ENCODE measurements around the gene ZFP36.

DNA sequence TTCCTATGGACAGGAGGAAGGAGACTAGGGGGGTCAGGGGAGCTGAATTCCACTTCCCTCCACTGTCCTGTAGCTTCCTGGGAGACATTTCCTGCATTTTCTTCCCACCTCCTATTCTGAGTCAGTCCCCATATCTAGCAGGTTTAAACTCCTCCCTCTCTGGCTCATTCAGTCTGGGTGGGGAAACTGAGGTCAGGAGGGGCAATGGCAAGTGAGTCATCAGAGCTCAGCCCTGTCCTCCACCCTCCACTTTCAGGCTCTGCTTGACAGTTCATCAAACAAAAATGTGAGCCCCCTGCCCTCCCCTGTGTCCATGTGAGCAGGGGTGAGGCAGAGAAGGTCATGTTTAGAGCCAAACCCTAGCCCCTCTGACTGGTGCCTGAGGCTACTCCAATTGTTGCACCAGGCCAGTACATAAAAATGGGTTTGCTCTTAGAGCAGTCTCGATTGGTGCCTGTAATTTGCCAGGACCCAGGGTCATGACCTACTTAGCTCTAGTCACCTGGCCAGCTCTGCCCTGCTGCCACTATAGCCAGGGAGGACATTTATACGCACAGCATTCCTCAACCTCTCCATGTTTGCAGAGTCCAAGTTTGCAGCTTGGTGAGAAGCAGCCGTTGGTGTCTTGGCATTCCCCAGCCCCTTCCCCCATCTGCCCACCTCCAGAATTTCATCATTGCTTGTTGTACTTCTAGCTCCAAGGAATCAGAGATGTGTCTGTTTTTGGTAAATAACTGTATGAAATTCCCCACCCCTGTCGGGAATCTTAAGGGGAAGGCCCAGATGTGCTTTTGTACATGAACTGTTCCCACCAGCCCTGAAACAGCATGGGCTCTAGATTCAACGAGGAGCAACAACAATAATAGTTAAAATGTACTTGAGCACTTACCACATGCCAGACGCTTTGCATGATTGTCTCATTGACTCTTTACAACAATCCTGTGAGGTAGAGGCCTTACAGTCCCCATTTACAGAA, 43.7 kb upstream of the ZFP36 start:
- TF ChIP-seq, protein P1, sequence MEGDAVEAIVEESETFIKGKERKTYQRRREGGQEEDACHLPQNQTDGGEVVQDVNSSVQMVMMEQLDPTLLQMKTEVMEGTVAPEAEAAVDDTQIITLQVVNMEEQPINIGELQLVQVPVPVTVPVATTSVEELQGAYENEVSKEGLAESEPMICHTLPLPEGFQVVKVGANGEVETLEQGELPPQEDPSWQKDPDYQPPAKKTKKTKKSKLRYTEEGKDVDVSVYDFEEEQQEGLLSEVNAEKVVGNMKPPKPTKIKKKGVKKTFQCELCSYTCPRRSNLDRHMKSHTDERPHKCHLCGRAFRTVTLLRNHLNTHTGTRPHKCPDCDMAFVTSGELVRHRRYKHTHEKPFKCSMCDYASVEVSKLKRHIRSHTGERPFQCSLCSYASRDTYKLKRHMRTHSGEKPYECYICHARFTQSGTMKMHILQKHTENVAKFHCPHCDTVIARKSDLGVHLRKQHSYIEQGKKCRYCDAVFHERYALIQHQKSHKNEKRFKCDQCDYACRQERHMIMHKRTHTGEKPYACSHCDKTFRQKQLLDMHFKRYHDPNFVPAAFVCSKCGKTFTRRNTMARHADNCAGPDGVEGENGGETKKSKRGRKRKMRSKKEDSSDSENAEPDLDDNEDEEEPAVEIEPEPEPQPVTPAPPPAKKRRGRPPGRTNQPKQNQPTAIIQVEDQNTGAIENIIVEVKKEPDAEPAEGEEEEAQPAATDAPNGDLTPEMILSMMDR (IDR thresholded peaks at IDR 0.05) = no peak
- TF ChIP-seq POLR2A (IDR thresholded peaks at IDR 0.05) = no peak
- peak in 1 of 2 donors; percentile 5 for TF ChIP-seq EP300 (IDR thresholded peaks at IDR 0.05)
